Mesenchymal stem cell (in vitro differentiated cells and primary cell): ENCODE results near the gene ICAM1.
"Not testable (repeated sequence)": the region's sequence is repeated elsewhere in the genome, so short reads cannot be mapped to it uniquely, and the experiment has no call there.

Experiments used
- DNase-seq: peaks from one replicate; pipeline ENCODE4 v3.0.0-alpha.2; 2013
- H2AFZ ChIP-seq: one replicate; pipeline ENCODE4 v1.6.1; 2013; ENCODE audit warnings: low read depth, mild to moderate bottlenecking, control low read depth, inconsistent platforms, low read length, moderate library complexity
- H2AK5ac ChIP-seq: 2 replicates; pipeline ENCODE4 v1.6.1; 2013; ENCODE audit warnings: low read length, moderate library complexity, mild to moderate bottlenecking, inconsistent platforms; ENCODE audit not compliant: severe bottlenecking
- H2BK120ac ChIP-seq: one replicate; pipeline ENCODE4 v1.6.1; 2013; ENCODE audit warnings: low read depth, mild to moderate bottlenecking, inconsistent platforms, low read length, moderate library complexity
- H2BK12ac ChIP-seq, 2 experiments: one replicate each; pipeline ENCODE4 v1.6.1; 2013; ENCODE audit warnings: inconsistent platforms in 2 of 2, low read length in 2 of 2, mild to moderate bottlenecking in 2 of 2, moderate library complexity in 2 of 2, control low read depth in 1 of 2
- H2BK15ac ChIP-seq: one replicate; pipeline ENCODE4 v1.6.1; 2013; ENCODE audit warnings: mild to moderate bottlenecking, low read depth, inconsistent platforms; ENCODE audit not compliant: poor library complexity, severe bottlenecking
- H2BK5ac ChIP-seq: 2 replicates; pipeline ENCODE4 v1.6.1; 2013; ENCODE audit warnings: low read depth, mild to moderate bottlenecking, low read length, control low read depth, inconsistent platforms; ENCODE audit not compliant: poor library complexity, severe bottlenecking
- H3K14ac ChIP-seq, 2 experiments: one replicate each; pipeline ENCODE4 v1.6.1; 2013; ENCODE audit warnings: inconsistent platforms in 2 of 2, low read length in 2 of 2, control low read depth in 1 of 2, mild to moderate bottlenecking in 1 of 2, moderate library complexity in 1 of 2
- H3K18ac ChIP-seq, 2 experiments: one replicate each; pipeline ENCODE4 v1.6.1; 2013; ENCODE audit warnings: inconsistent platforms in 2 of 2, low read length in 2 of 2, control low read depth in 1 of 2, low read depth in 1 of 2, mild to moderate bottlenecking in 1 of 2
- H3K23ac ChIP-seq, 2 experiments: one replicate each; pipeline ENCODE4 v1.6.1; 2013; ENCODE audit warnings: inconsistent platforms in 2 of 2, low read length in 2 of 2, mild to moderate bottlenecking in 2 of 2, moderate library complexity in 2 of 2, control low read depth in 1 of 2
- H3K27ac ChIP-seq: 2 replicates; pipeline ENCODE4 v1.5.1; 2013; ENCODE audit warnings: mild to moderate bottlenecking, moderate library complexity, low read length, control low read depth, inconsistent platforms; ENCODE audit not compliant: poor library complexity, severe bottlenecking
- H3K27me3 ChIP-seq, 2 experiments: 2 replicates each; pipeline versions ENCODE4 v1.6.1 to v1.7.0; 2013; ENCODE audit warnings: low read length in 2 of 2, mild to moderate bottlenecking in 2 of 2, moderate library complexity in 2 of 2, control low read depth in 1 of 2, inconsistent platforms in 1 of 2; ENCODE audit not compliant: control insufficient read depth in 1 of 2, insufficient read depth in 1 of 2
- H3K36me3 ChIP-seq, 2 experiments: 2 replicates each; pipeline versions ENCODE4 v1.6.1 to v1.7.0; 2013; ENCODE audit warnings: low read length in 2 of 2, control low read depth in 1 of 2, inconsistent platforms in 1 of 2, low read depth in 1 of 2, mild to moderate bottlenecking in 1 of 2; ENCODE audit not compliant: insufficient read depth in 2 of 2, control insufficient read depth in 1 of 2
- H3K4ac ChIP-seq, 2 experiments: one replicate each; pipeline ENCODE4 v1.6.1; 2013; ENCODE audit warnings: inconsistent platforms in 2 of 2, low read length in 2 of 2, mild to moderate bottlenecking in 2 of 2, moderate library complexity in 2 of 2, control low read depth in 1 of 2, low read depth in 1 of 2
- H3K4me1 ChIP-seq: 2 replicates; pipeline ENCODE4 v1.6.1; 2013; ENCODE audit warnings: low read depth, low read length, control low read depth; ENCODE audit not compliant: control insufficient read depth, insufficient read depth
- H3K4me2 ChIP-seq: 2 replicates; pipeline ENCODE4 v1.6.1; 2013; ENCODE audit warnings: low read length, mild to moderate bottlenecking, inconsistent platforms; ENCODE audit not compliant: poor library complexity, severe bottlenecking
- H3K4me3 ChIP-seq, 2 experiments: 2 replicates each; pipeline versions ENCODE4 v1.5.1 to v1.7.0; 2013; ENCODE audit warnings: low read length in 2 of 2, mild to moderate bottlenecking in 2 of 2, control low read depth in 1 of 2, low read depth in 1 of 2; ENCODE audit not compliant: insufficient read depth in 1 of 2
- H3K79me1 ChIP-seq: replicated peaks from 2 replicates; pipeline ENCODE4 v1.6.1; 2013; ENCODE audit warnings: mild to moderate bottlenecking, control low read depth, low read length, inconsistent platforms; ENCODE audit not compliant: poor library complexity, severe bottlenecking
- H3K9ac ChIP-seq: 2 replicates; pipeline ENCODE4 v1.7.0; 2013; ENCODE audit warnings: mild to moderate bottlenecking, low read length, moderate library complexity
- H3K9me3 ChIP-seq: 2 replicates; pipeline ENCODE4 v1.7.0; 2013; ENCODE audit warnings: mild to moderate bottlenecking, low read length; ENCODE audit not compliant: control insufficient read depth
- H4K8ac ChIP-seq: one replicate; pipeline ENCODE4 v1.6.1; 2013; ENCODE audit warnings: inconsistent platforms, mild to moderate bottlenecking, low read length, moderate library complexity
- H4K91ac ChIP-seq: one replicate; pipeline ENCODE4 v1.6.1; 2013; ENCODE audit warnings: mild to moderate bottlenecking, low read length, inconsistent platforms
- WGBS: methylation state at CpG from one replicate; pipeline ENCODE4 v1.1.7; 2013; ENCODE audit warnings: mixed read lengths; 5-methylcytosine and 5-hydroxymethylcytosine counted together

Gene ICAM1

DNA sequence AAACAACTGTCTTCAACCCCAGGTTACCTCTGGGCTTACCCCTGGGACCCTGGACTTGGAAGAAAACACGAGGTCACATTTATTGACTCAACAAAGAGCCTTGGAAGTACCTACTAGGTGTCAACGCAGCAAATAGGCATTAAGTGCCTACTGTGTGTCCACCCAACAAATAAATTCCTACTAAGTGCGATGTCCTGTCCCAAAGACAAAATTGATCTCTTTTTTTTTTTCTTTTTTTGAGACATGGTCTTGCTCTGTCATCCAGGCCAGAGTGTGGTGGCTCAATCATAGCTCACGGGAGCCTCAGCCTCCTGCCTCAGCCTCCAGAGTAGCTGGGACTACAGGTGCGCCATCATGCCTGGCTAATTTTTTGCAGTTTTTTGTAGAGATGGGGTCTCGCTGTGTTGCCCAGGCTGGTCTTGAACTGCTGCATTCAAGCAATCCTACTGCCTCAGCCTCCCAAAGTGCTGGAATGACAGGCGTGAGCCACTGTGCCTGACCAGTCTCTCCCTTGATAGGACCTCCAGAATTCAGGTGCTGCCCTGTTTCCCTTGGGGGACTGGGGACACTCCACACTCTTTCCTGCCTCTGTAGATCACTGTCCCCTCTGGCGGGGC is 39.2 kb upstream of the ICAM1 start:
- H3K36me3 ChIP-seq: no peaks in the 10 kb centered on the region

DNA sequence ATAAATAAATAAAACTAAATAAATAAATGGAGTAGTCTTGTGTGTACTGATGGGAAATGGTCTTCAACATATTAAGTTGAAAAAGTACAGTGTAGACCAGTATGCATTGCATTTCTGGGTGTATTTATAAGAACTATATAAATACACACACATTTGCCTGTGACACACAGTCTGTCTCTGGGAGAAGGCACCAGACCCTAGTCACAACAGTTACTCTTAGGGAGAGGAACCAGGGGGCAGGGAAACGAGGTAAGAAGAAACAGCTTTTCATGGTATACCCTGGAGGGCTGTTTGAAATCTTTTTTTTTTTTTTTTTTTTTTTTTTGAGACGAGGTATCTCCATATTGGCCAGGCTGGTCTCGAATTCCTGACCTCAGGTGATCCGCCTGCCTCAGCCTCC is 37.0 kb upstream of the ICAM1 start:
- no peak overlapping the region for H3K4ac ChIP-seq
- peaks cover 7% of the 10 kb centered on the region for H3K79me1 ChIP-seq
- no peak overlapping the region for H3K4me2 ChIP-seq
- no peaks in the 10 kb centered on the region for H3K27me3 ChIP-seq
- no peak overlapping the region for H3K23ac ChIP-seq
- peaks cover 17% of the 10 kb centered on the region for H3K4me1 ChIP-seq
- no peak overlapping the region for H2BK15ac ChIP-seq
- no peak overlapping the region for H2BK120ac ChIP-seq
- WGBS: 78% methylated on average over 3 of the region's 4 CpGs
- H3K18ac ChIP-seq: no peak overlapping the region
- no peak overlapping the region for H3K14ac ChIP-seq
- no peak overlapping the region for H4K91ac ChIP-seq
- no peaks in the 10 kb centered on the region for H3K9me3 ChIP-seq
- H3K27ac ChIP-seq: no peak overlapping the region
- no peak overlapping the region for H4K8ac ChIP-seq
- no peak overlapping the region for H3K4me3 ChIP-seq
- H3K9ac ChIP-seq: no peak overlapping the region
- H2AFZ ChIP-seq: no peak overlapping the region
- H2BK12ac ChIP-seq: no peak overlapping the region
- no peak overlapping the region for H2BK5ac ChIP-seq
- H2AK5ac ChIP-seq: no peak overlapping the region
- peaks cover 0 to 5% of the 10 kb centered on the region in 2 experiments for H3K36me3 ChIP-seq
- no peak for DNase-seq

More for the DNA sequence above, 39.2 kb upstream of the ICAM1 start:
- peak overlapping the region; percentile 78 for H4K91ac ChIP-seq
- peak overlapping the region; percentile 79 for H2BK15ac ChIP-seq
- H2BK120ac ChIP-seq: no peak overlapping the region
- peak overlapping the region; percentile 67 for H4K8ac ChIP-seq
- H3K9ac ChIP-seq: peak overlapping the region; percentile 70
- no peak overlapping the region for H3K4ac ChIP-seq
- H2BK12ac ChIP-seq: peak overlapping the region; percentile 28 to 88
- no peak overlapping the region for H3K27ac ChIP-seq
- H2BK5ac ChIP-seq: no peak overlapping the region
- no peak for DNase-seq
- peaks cover 17% of the 10 kb centered on the region for H3K4me1 ChIP-seq
- 78% methylated on average over 8 of the region's 8 CpGs for WGBS
- H3K4me3 ChIP-seq: peak overlapping the region; percentile 51 to 85
- H3K14ac ChIP-seq: no peak overlapping the region
- H3K23ac ChIP-seq: no peak overlapping the region
- peak overlapping the region; percentile 48 to 79 for H3K18ac ChIP-seq
- no peak overlapping the region for H2AFZ ChIP-seq
- no peak overlapping the region for H2AK5ac ChIP-seq
- no peaks in the 10 kb centered on the region for H3K9me3 ChIP-seq
- H3K4me2 ChIP-seq: peak overlapping the region; percentile 86
- no peaks in the 10 kb centered on the region for H3K27me3 ChIP-seq
- H3K79me1 ChIP-seq: peaks cover 12% of the 10 kb centered on the region

DNA sequence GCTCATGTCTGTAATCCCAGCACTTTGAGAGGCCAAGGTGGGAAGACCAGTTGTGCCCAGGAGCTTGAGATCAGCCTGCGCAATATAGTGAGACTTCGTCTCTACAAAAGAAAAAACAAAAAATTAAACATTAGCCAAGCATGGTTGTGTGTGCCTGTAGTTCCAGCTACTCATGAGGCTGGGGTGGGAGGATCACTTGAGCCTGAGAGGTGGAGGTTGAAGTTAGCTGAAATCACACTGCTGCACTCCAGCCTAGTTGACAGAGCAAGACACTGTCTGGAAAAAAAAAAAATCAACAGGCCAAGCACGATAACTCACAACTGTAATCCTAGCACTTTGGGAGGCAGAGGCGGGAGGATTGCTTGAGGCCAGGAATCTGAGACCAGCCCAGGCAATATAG is 35.9 kb upstream of the ICAM1 start:
- no peak for DNase-seq
- H3K27ac ChIP-seq: no peak overlapping the region
- peaks cover 6% of the 10 kb centered on the region for H3K79me1 ChIP-seq
- H2BK12ac ChIP-seq: no peak overlapping the region
- WGBS: 79% methylated on average over 2 of the region's 4 CpGs
- peaks cover 0 to 5% of the 10 kb centered on the region in 2 experiments for H3K36me3 ChIP-seq
- H3K14ac ChIP-seq: no peak overlapping the region
- H4K91ac ChIP-seq: no peak overlapping the region
- H3K4me2 ChIP-seq: no peak overlapping the region
- no peak overlapping the region for H4K8ac ChIP-seq
- no peak overlapping the region for H3K4ac ChIP-seq
- H2BK120ac ChIP-seq: no peak overlapping the region
- no peak overlapping the region for H2AK5ac ChIP-seq
- peaks cover 14% of the 10 kb centered on the region for H3K4me1 ChIP-seq
- no peak overlapping the region for H3K9ac ChIP-seq
- H3K27me3 ChIP-seq: no peaks in the 10 kb centered on the region
- no peak overlapping the region for H2BK15ac ChIP-seq
- no peaks in the 10 kb centered on the region for H3K9me3 ChIP-seq
- H3K23ac ChIP-seq: no peak overlapping the region
- no peak overlapping the region for H3K18ac ChIP-seq
- H2AFZ ChIP-seq: no peak overlapping the region
- H3K4me3 ChIP-seq: no peak overlapping the region
- no peak overlapping the region for H2BK5ac ChIP-seq

DNA sequence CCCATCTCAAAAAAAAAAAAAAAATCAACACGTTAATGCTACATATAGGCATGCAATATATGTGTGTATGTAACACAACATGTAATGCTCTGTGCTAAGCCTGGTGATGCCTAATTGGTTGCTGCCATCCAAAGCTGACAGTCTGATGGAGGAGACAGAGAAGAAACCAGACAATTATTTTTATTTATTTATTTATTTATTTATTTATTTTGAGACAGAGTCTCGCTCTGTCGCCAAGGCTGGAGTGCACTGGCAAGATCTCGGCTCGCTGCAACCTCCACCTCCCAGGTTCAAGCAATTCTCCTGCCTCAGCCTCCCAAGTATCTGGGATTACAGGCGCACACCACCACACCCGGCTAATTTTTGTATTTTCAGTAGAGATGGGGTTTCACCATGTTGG is 35.5 kb upstream of the ICAM1 start:
- H3K27ac ChIP-seq, H3K18ac ChIP-seq, H3K79me1 ChIP-seq, H4K91ac ChIP-seq, DNase-seq, H3K14ac ChIP-seq, H2BK12ac ChIP-seq, H2BK15ac ChIP-seq, H2AK5ac ChIP-seq, H3K4me1 ChIP-seq, H3K9ac ChIP-seq, H2BK120ac ChIP-seq, H3K4me3 ChIP-seq, H2AFZ ChIP-seq, H3K27me3 ChIP-seq, H3K4me2 ChIP-seq, H3K9me3 ChIP-seq, H2BK5ac ChIP-seq, H3K23ac ChIP-seq, H4K8ac ChIP-seq, H3K4ac ChIP-seq, H3K36me3 ChIP-seq: not testable (repeated sequence)
- WGBS: 92% methylated on average over 2 of the region's 7 CpGs
